Keratinocyte (primary cell): ENCODE results near the gene SEC14L3. TPM values are rescaled to one million over a fixed set of nuclear protein-coding genes. Genes with fewer than 3 reads are reported as not detected.

ENCODE experiments used
- DNase-seq: peaks from one replicate; pipeline ENCODE4 v3.0.0-alpha.2; 2011; ENCODE audit warnings: low read depth, missing footprints, low spot score
- FAIRE-seq: peaks from 2 replicates; lab custom pipeline; 2011; peaks lifted over from hg19 to GRCh38; lab: Jason Lieb, UNC
- H2AFZ ChIP-seq: 2 replicates; pipeline ENCODE4 v1.6.0; 2012; ENCODE audit warnings: low read length, control low read depth, inconsistent platforms; ENCODE audit not compliant: control insufficient read depth
- H3K27ac ChIP-seq: 2 replicates; pipeline ENCODE4 v1.5.1; 2011; ENCODE audit warnings: low read length; ENCODE audit not compliant: control insufficient read depth, insufficient read depth
- H3K27me3 ChIP-seq: 3 replicates; pipeline ENCODE4 v1.6.0; 2011; ENCODE audit warnings: low read length; ENCODE audit not compliant: control insufficient read depth, insufficient read depth; ENCODE audit errors: extremely low read depth
- H3K36me3 ChIP-seq, 2 experiments: 2 replicates in 1 of 2; 3 replicates in 1 of 2; pipeline ENCODE4 v1.5.1; 2011; ENCODE audit warnings: low read length in 2 of 2, mild to moderate bottlenecking in 1 of 2; ENCODE audit not compliant: control insufficient read depth in 2 of 2, insufficient read depth in 2 of 2; ENCODE audit errors: extremely low read depth in 1 of 2
- H3K4me1 ChIP-seq: 3 replicates; pipeline ENCODE4 v1.5.1; 2011; ENCODE audit warnings: low read length; ENCODE audit not compliant: control insufficient read depth, insufficient read depth; ENCODE audit errors: extremely low read depth
- H3K4me2 ChIP-seq: 3 replicates; pipeline ENCODE4 v1.6.0; 2011; ENCODE audit warnings: low read depth, low read length; ENCODE audit not compliant: control insufficient read depth, insufficient read depth; ENCODE audit errors: extremely low read depth
- H3K4me3 ChIP-seq, 3 experiments: fragments of 200-600 bp in 1 of 3; sonication (generic) in 1 of 3; 2 replicates in 2 of 3; 3 replicates in 1 of 3; pipeline ENCODE4 v1.5.1; 2011 to 2016; ENCODE audit warnings: low read length in 3 of 3, mild to moderate bottlenecking in 3 of 3, control low read depth in 2 of 3, inconsistent platforms in 1 of 3, low read depth in 1 of 3, mixed read lengths in 1 of 3, mixed run types in 1 of 3, moderate library complexity in 1 of 3; ENCODE audit not compliant: control insufficient read depth in 2 of 3, insufficient read depth in 2 of 3; ENCODE audit errors: extremely low read depth in 1 of 3
- H3K79me2 ChIP-seq: 2 replicates; pipeline ENCODE4 v1.6.0; 2012; ENCODE audit warnings: low read length; ENCODE audit not compliant: control insufficient read depth, insufficient read depth
- H3K9ac ChIP-seq: 3 replicates; pipeline ENCODE4 v1.6.0; 2011; ENCODE audit warnings: low read length; ENCODE audit not compliant: control insufficient read depth, insufficient read depth; ENCODE audit errors: extremely low read depth
- H3K9me1 ChIP-seq: 3 replicates; pipeline ENCODE4 v1.6.0; 2011; ENCODE audit warnings: low read length; ENCODE audit not compliant: control insufficient read depth, insufficient read depth; ENCODE audit errors: extremely low read depth
- H3K9me3 ChIP-seq: 2 replicates; pipeline ENCODE4 v1.5.1; 2012; ENCODE audit warnings: low read depth, low read length; ENCODE audit not compliant: control insufficient read depth
- H4K20me1 ChIP-seq: 3 replicates; pipeline ENCODE4 v1.6.0; 2011; ENCODE audit warnings: low read length; ENCODE audit not compliant: control insufficient read depth, insufficient read depth; ENCODE audit errors: extremely low read depth
- CTCF ChIP-seq, 3 experiments: IDR thresholded peaks in 1 of 3; conservative IDR thresholded peaks in 1 of 3; optimal IDR thresholded peaks in 1 of 3; 2 replicates in 2 of 3; 3 replicates in 1 of 3; pipeline versions ENCODE3 to v1.5.1; 2011; ENCODE audit warnings: low read length in 3 of 3, mild to moderate bottlenecking in 3 of 3, moderate library complexity in 2 of 3, control low read depth in 1 of 3, inconsistent platforms in 1 of 3; ENCODE audit not compliant: insufficient read depth in 2 of 3; ENCODE audit errors: extremely low read depth in 1 of 3
- EZH2 ChIP-seq: IDR thresholded peaks from one replicate; pipeline ENCODE4 v1.6.1; 2012; ENCODE audit warnings: inconsistent platforms, mild to moderate bottlenecking, low read length, moderate library complexity
- dilution Hi-C: fragments of 300-500 bp; cut with MboI; formaldehyde crosslinking; loops from one replicate; pipeline ENCODE4 v1.7.0; 2020; ENCODE audit warnings: low sequenced_read_pairs; ENCODE audit not compliant: extremely low pct_ligation_motif_present
- polyA plus RNA-seq, 5 experiments: library from polyadenylated mRNA; depleted of rRNA in 3 of 5; stranded (reverse) in 3 of 5; stranded (forward) in 1 of 5; unstranded in 1 of 5; fragments of >200 nt; gene quantifications; 1 replicate in 1 of 5; 2 replicates in 3 of 5; 3 replicates in 1 of 5; pipeline versions ENCODE4 v1.2.1 to v1.2.3, GENCODE V29; 2011 to 2012; ENCODE audit warnings: missing spikeins in 2 of 5, low read depth in 1 of 5, low replicate concordance in 1 of 5

SEC14L3 gene
- polyA plus RNA-seq, 1 donor (not counting 4 experiments of a cell fraction or from before 2014, with no cell fraction given) = not detected

- H3K4me1 ChIP-seq = no peaks in the 10 kb centered on the region
- H3K9me1 ChIP-seq = no peaks in the 10 kb centered on the region
- no peaks in the 10 kb centered on the region for H3K9me3 ChIP-seq
- no peak for DNase-seq
- no peak overlapping the region for H3K4me3 ChIP-seq
- H4K20me1 ChIP-seq = no peaks in the 10 kb centered on the region
- no peak overlapping the region for H3K4me2 ChIP-seq
- TF ChIP-seq CTCF (optimal IDR thresholded peaks at IDR 0.05 in 1 of 3, IDR thresholded peaks at IDR 0.05 in 1 of 3, conservative IDR thresholded peaks at IDR 0.05 in 1 of 3; ENCODE audit: extremely low read depth in 1 of 3, insufficient read depth in 2 of 3, low read length in 3 of 3) = no peak
- TF ChIP-seq EZH2 = no peak
- H3K27me3 ChIP-seq = peaks cover 10% of the 10 kb centered on the region
- H3K27ac ChIP-seq = no peak overlapping the region
- FAIRE-seq = no peak
- H2AFZ ChIP-seq = no peak overlapping the region
- no peaks in the 10 kb centered on the region for H3K79me2 ChIP-seq
- dilution Hi-C loops = no loop called here
- H3K9ac ChIP-seq = no peak overlapping the region
- no peaks in the 10 kb centered on the region for H3K36me3 ChIP-seq
Measured at GRCh38 chr22:30486661-30487115, 14.9 kb upstream of the SEC14L3 start.

GRCh38 chr22:30486118-30486517 is 14.3 kb upstream of the SEC14L3 start:
- DNase-seq (no peak), FAIRE-seq (no peak)
- no peak overlapping the region for H3K27ac ChIP-seq
- no peaks in the 10 kb centered on the region for H3K9me3 ChIP-seq
- H3K9ac ChIP-seq = no peak overlapping the region
- dilution Hi-C loops = no loop called here
- no peaks in the 10 kb centered on the region for H3K79me2 ChIP-seq
- peaks cover 10% of the 10 kb centered on the region for H3K27me3 ChIP-seq
- no peak overlapping the region for H2AFZ ChIP-seq
- no peaks in the 10 kb centered on the region for H3K9me1 ChIP-seq
- no peaks in the 10 kb centered on the region for H3K36me3 ChIP-seq
- TF ChIP-seq CTCF (optimal IDR thresholded peaks at IDR 0.05 in 1 of 3, IDR thresholded peaks at IDR 0.05 in 1 of 3, conservative IDR thresholded peaks at IDR 0.05 in 1 of 3; ENCODE audit: extremely low read depth in 1 of 3, insufficient read depth in 2 of 3, low read length in 3 of 3) (no peak), EZH2 (no peak)
- H3K4me1 ChIP-seq = no peaks in the 10 kb centered on the region
- no peak overlapping the region for H3K4me3 ChIP-seq
- no peaks in the 10 kb centered on the region for H4K20me1 ChIP-seq
- no peak overlapping the region for H3K4me2 ChIP-seq
